Hematopoietic multipotent progenitor cell (in vitro differentiated cells): ENCODE results near the gene HDHD3. TPM values are rescaled to one million over a fixed set of nuclear protein-coding genes. Genes with fewer than 3 reads are reported as not detected.

Experiments used
- DNase-seq, 3 donors: peaks; one replicate each; pipeline ENCODE4 v3.0.0-alpha.2; 2011 to 2015; ENCODE audit warnings: low read depth in 2 of 3, low spot score in 2 of 3
- total RNA-seq: library from RNA; depleted of rRNA; stranded (reverse); fragments of >200 nt; gene quantifications from one replicate; pipeline ENCODE4 v1.2.3, GENCODE V29; 2012

Gene HDHD3
- total RNA-seq, 1 donor, result 48.5 TPM

- DNase-seq, result peak; percentile 65 to 84 (median 83)
Observed at GRCh38 chr9:113340011-113340699, 36.6 kb downstream of the HDHD3 start, which contains the start of gene WDR31. Gene WDR31 (minus strand): TSS chr9:113340275. CDS start chr9:113332022, 8,253 bp downstream.

GRCh38 chr9:113337714-113338113 is 39.1 kb downstream of the HDHD3 start:
- DNase-seq, result no peak

GRCh38 chr9:113331780-113332179 is 45.0 kb downstream of the HDHD3 start:
- DNase-seq, result no peak

- no peak for DNase-seq
Observed at GRCh38 chr9:113328045-113328782, 48.6 kb downstream of the HDHD3 start.

- DNase-seq, result no peak
Observed at GRCh38 chr9:113326230-113326629, 50.6 kb downstream of the HDHD3 start.

Other genes starting within 250 kb of the HDHD3 start
- gene SLC31A2, start 226.0 kb downstream of the HDHD3 start, total RNA-seq, result 15.1 TPM
- 17.8 TPM for gene FKBP15, start 155.7 kb downstream of the HDHD3 start, total RNA-seq
- 5.4 TPM for gene SLC31A1, start 155.4 kb downstream of the HDHD3 start, total RNA-seq
- 8.1 TPM for gene CDC26, start 101.4 kb downstream of the HDHD3 start, total RNA-seq
- gene PRPF4, start 101.3 kb downstream of the HDHD3 start, total RNA-seq, result 20.5 TPM
- gene RNF183, start 73.6 kb downstream of the HDHD3 start, total RNA-seq, result under 0.01 TPM
- gene WDR31, start 36.7 kb downstream of the HDHD3 start, total RNA-seq, result 3.2 TPM
- gene BSPRY, start 27.4 kb downstream of the HDHD3 start, total RNA-seq, result 55.7 TPM
- 42.0 TPM for gene ALAD, start 24.3 kb upstream of the HDHD3 start, total RNA-seq
- 59.0 TPM for gene POLE3, start 33.7 kb upstream of the HDHD3 start, total RNA-seq
- gene C9orf43, start 33.8 kb upstream of the HDHD3 start, total RNA-seq, result 2.7 TPM
- 34.7 TPM for gene RGS3, start 86.7 kb upstream of the HDHD3 start, total RNA-seq